Measurements from ENCODE around the gene SLC25A45. TPM values are rescaled to one million over a fixed set of nuclear protein-coding genes. Genes with fewer than 3 reads are reported as not detected.

Gene SLC25A45
- total and polyA plus RNA-seq, 2 donors (not counting 1 experiment from before 2014, with no cell fraction given), result 16.4 to 80.6 TPM

DNA sequence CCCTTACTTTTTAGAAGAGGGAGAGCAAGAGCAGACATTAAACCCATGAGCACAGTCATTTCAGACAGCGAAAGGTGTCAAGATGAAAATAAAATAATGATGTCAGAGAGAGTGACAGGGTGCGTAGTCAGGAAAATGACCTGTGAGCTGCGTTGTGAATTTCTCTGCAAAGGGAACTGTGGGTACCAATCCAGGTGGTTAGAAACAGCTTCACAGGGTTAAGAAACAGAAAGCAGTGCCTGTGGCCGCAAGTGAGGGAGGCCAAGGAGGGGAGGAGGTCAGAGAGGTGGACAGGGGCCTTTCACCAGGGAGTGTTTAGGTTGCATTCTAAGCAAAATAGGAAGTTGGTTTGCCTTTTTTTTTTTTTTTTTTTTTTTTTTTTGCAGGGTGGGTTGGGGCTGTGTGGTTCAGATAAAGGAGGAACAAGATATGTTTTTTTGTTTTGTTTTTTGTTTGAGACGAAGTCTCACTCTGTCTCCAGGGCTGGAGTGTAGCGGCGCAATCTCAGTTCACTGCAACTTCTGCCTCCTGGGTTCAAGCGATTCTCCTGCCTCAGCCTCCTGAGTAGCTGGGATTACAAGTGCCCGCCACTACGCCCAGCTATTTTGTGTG, 20.0 kb downstream of the SLC25A45 start:
- no peaks in the 10 kb centered on the region for H3K36me3 ChIP-seq (replicated peaks in 1 of 2; ENCODE audit: control extremely low read depth in 1 of 2, control insufficient read depth in 1 of 2, extremely low read depth in 1 of 2, insufficient read depth in 2 of 2, low read length in 1 of 2)
- peak; percentile 81 for ATAC-seq (ENCODE audit: low read depth)
- no peaks in the 10 kb centered on the region for H3K27me3 Mint-ChIP-seq
- H3K4me3 Mint-ChIP-seq, result peak overlapping the region; percentile 81
- H3K9ac ChIP-seq (ENCODE audit: low read length), result peak overlapping the region; percentile 51
- peak; percentile 82 for DNase-seq
- 22% methylated on average over 5 of the region's 10 CpGs for WGBS (ENCODE audit: insufficient coverage)
- no peaks in the 10 kb centered on the region for H3K27me3 ChIP-seq (replicated peaks in 1 of 4; ENCODE audit: control extremely low read depth in 1 of 4, control insufficient read depth in 3 of 4, insufficient read depth in 4 of 4, low read length in 3 of 4)
- H3K4me2 ChIP-seq (replicated peaks; ENCODE audit: low read depth, low read length, poor library complexity, severe bottlenecking), result peak overlapping the region; percentile 58
- no peaks in the 10 kb centered on the region for H4K20me1 ChIP-seq (ENCODE audit: control insufficient read depth, insufficient read depth, low read length, poor library complexity, severe bottlenecking)
- no peaks in the 10 kb centered on the region for H3K9me3 Mint-ChIP-seq (ENCODE audit: insufficient read depth)
- CTCF ChIA-PET, result interaction anchor here (0.6 to 2.8 kb wide), 11 partner anchors 12 to 225 kb away, joined by 3 to 16 read pairs (median 4); partner anchors contain the start of gene CDC42EP2
- peak overlapping the region; percentile 78 for H2AFZ ChIP-seq (ENCODE audit: insufficient read depth, low read depth, low read length, poor library complexity, severe bottlenecking)
- H3K27ac ChIP-seq (ENCODE audit: low read length in 2 of 2), result peak overlapping the region; percentile 78 to 91
- peak overlapping the region in 3 of 5 experiments; percentile 15 to 34 (median 31) for H3K4me3 ChIP-seq (ENCODE audit: control extremely low read depth in 1 of 5, extremely low read depth in 1 of 5, insufficient read depth in 1 of 5, low read depth in 2 of 5, low read length in 4 of 5)
- H3K9me3 ChIP-seq (ENCODE audit: control extremely low read depth in 1 of 3, control insufficient read depth in 2 of 3, insufficient read depth in 1 of 3, low read length in 2 of 3), result no peaks in the 10 kb centered on the region
- peaks cover 13% of the 10 kb centered on the region for H3K79me2 ChIP-seq (ENCODE audit: control insufficient read depth, insufficient read depth, low read length)
- intact Hi-C loops (cut with micrococcal nuclease), result loop anchor here (1.0 kb wide), 2 partner anchors 8 to 115 kb away; partner anchors contain the start of gene TIGD3
- peak overlapping the region; percentile 100 for H3K27ac Mint-ChIP-seq
- peaks cover 21% of the 10 kb centered on the region for H3K4me1 Mint-ChIP-seq
- POLR2A ChIA-PET, result interaction anchor here (0.7 to 2.3 kb wide), 12 partner anchors 13 to 429 kb away, joined by 3 to 19 read pairs (median 9); partner anchors contain the start of genes MALAT1 and NEAT1
- peaks cover 17 to 33% of the 10 kb centered on the region in 2 donors for H3K4me1 ChIP-seq (ENCODE audit: control insufficient read depth in 2 of 2, insufficient read depth in 2 of 2, low read length in 2 of 2)
- TF ChIP-seq EZH2 (IDR thresholded peaks at IDR 0.05; ENCODE audit: borderline replicate concordance, insufficient read depth, low read depth, low read length, poor library complexity, severe bottlenecking), result no peak
- TF ChIP-seq, protein P1, sequence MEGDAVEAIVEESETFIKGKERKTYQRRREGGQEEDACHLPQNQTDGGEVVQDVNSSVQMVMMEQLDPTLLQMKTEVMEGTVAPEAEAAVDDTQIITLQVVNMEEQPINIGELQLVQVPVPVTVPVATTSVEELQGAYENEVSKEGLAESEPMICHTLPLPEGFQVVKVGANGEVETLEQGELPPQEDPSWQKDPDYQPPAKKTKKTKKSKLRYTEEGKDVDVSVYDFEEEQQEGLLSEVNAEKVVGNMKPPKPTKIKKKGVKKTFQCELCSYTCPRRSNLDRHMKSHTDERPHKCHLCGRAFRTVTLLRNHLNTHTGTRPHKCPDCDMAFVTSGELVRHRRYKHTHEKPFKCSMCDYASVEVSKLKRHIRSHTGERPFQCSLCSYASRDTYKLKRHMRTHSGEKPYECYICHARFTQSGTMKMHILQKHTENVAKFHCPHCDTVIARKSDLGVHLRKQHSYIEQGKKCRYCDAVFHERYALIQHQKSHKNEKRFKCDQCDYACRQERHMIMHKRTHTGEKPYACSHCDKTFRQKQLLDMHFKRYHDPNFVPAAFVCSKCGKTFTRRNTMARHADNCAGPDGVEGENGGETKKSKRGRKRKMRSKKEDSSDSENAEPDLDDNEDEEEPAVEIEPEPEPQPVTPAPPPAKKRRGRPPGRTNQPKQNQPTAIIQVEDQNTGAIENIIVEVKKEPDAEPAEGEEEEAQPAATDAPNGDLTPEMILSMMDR (IDR thresholded peaks at IDR 0.05), result no peak

DNA sequence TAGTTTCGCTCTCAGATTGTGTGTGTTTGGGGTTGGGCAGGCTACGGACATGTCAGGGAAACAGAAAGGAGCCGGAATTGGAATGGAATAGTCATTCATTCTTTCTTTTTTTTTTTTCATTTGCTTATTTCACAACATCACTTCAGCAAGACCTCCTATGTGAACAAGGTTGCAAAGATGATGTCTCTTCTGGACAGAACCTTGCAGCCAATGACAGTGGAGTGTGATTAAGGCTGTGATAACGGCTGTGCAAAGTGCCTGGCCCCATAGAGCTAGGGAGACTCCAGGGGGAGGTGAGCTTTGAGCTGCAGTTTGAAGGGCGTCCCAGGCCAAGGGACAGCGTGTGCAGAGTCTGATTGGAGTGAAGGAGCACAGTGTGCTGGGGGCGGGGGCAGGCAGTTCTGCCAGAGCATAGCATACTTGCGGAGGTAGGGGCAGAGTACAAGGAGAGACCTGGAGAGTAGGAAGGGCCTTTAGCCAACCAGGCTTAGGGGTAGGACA, 24.5 kb downstream of the SLC25A45 start:
- peaks cover 26% of the 10 kb centered on the region for H3K4me1 Mint-ChIP-seq
- H3K27me3 ChIP-seq (replicated peaks in 1 of 4; ENCODE audit: control extremely low read depth in 1 of 4, control insufficient read depth in 3 of 4, insufficient read depth in 4 of 4, low read length in 3 of 4), result no peaks in the 10 kb centered on the region
- no peak overlapping the region for H2AFZ ChIP-seq (ENCODE audit: insufficient read depth, low read depth, low read length, poor library complexity, severe bottlenecking)
- no peak overlapping the region for H3K9ac ChIP-seq (ENCODE audit: low read length)
- no peak overlapping the region for H3K4me3 ChIP-seq (ENCODE audit: control extremely low read depth in 1 of 5, extremely low read depth in 1 of 5, insufficient read depth in 1 of 5, low read depth in 2 of 5, low read length in 4 of 5)
- no peaks in the 10 kb centered on the region for H3K27me3 Mint-ChIP-seq
- 96% methylated on average over 5 of the region's 8 CpGs for WGBS (ENCODE audit: insufficient coverage)
- ATAC-seq (ENCODE audit: low read depth) (no peak), DNase-seq (no peak)
- H4K20me1 ChIP-seq (ENCODE audit: control insufficient read depth, insufficient read depth, low read length, poor library complexity, severe bottlenecking), result peaks cover 4% of the 10 kb centered on the region
- H3K4me1 ChIP-seq (ENCODE audit: control insufficient read depth in 2 of 2, insufficient read depth in 2 of 2, low read length in 2 of 2), result peaks cover 22 to 31% of the 10 kb centered on the region in 2 donors
- no peak overlapping the region for H3K27ac ChIP-seq (ENCODE audit: low read length in 2 of 2)
- no peak for TF ChIP-seq EZH2 (IDR thresholded peaks at IDR 0.05; ENCODE audit: borderline replicate concordance, insufficient read depth, low read depth, low read length, poor library complexity, severe bottlenecking)
- TF ChIP-seq, protein P1 (IDR thresholded peaks at IDR 0.05), result no peak
- no peaks in the 10 kb centered on the region for H3K79me2 ChIP-seq (ENCODE audit: control insufficient read depth, insufficient read depth, low read length)
- intact Hi-C loops (cut with micrococcal nuclease), result no loop called here
- ChIA-PET POLR2A (interaction anchor here (0.6 to 1.4 kb wide), 4 partner anchors 21 to 1808 kb away, joined by 3 to 5 read pairs (median 3); partner anchors contain the start of gene DPF2), CTCF (interaction anchor here (0.7 to 4.1 kb wide), 2 partner anchors 13 to 28 kb away, joined by 3 to 12 read pairs; no protein-coding TSS in a partner anchor)
- no peak overlapping the region for H3K27ac Mint-ChIP-seq
- no peak overlapping the region for H3K4me2 ChIP-seq (replicated peaks; ENCODE audit: low read depth, low read length, poor library complexity, severe bottlenecking)
- H3K9me3 ChIP-seq (ENCODE audit: control extremely low read depth in 1 of 3, control insufficient read depth in 2 of 3, insufficient read depth in 1 of 3, low read length in 2 of 3), result no peaks in the 10 kb centered on the region
- H3K9me3 Mint-ChIP-seq (ENCODE audit: insufficient read depth), result no peaks in the 10 kb centered on the region
- peaks cover 0 to 2% of the 10 kb centered on the region in 2 experiments for H3K36me3 ChIP-seq (replicated peaks in 1 of 2; ENCODE audit: control extremely low read depth in 1 of 2, control insufficient read depth in 1 of 2, extremely low read depth in 1 of 2, insufficient read depth in 2 of 2, low read length in 1 of 2)
- no peak overlapping the region for H3K4me3 Mint-ChIP-seq

Measured in B cell (primary cell).